Measurements from ENCODE around the gene PCDHB4. TPM values are rescaled to one million over a fixed set of nuclear protein-coding genes. Genes with fewer than 3 reads are reported as not detected.
"Not testable (repeated sequence)": the region's sequence is repeated elsewhere in the genome, so short reads cannot be mapped to it uniquely, and the experiment has no call there.

The PCDHB4 gene
- total RNA-seq, 2 experiments from 2014 or later, result not detected

- Mint-ChIP-seq H3K4me1 (ENCODE audit: low read depth) (peaks cover 1% of the 10 kb centered on the region), H3K9me3 (peaks cover 14% of the 10 kb centered on the region), H3K27me3 (ENCODE audit: low read depth) (peaks cover 28% of the 10 kb centered on the region)
Measured at GRCh38 chr5:141105350-141105749, 16.3 kb upstream of the PCDHB4 start.

GRCh38 chr5:141119250-141119649 is 2.4 kb upstream of the PCDHB4 start:
- CTCF ChIA-PET, result interaction anchor here (0.6 kb wide), 1 partner anchor 396 kb away, joined by 3 read pairs; no protein-coding TSS in a partner anchor
- no peak for DNase-seq
- H3K27ac Mint-ChIP-seq, result no peak overlapping the region
- H3K27me3 Mint-ChIP-seq (ENCODE audit: low read depth), result peaks cover 25% of the 10 kb centered on the region
- H3K36me3 Mint-ChIP-seq (ENCODE audit: low read depth), result peaks cover 6% of the 10 kb centered on the region
- no peaks in the 10 kb centered on the region for H3K4me1 Mint-ChIP-seq (ENCODE audit: low read depth)
- H3K9me3 Mint-ChIP-seq, result peaks cover 17% of the 10 kb centered on the region
- intact Hi-C loops (cut with micrococcal nuclease), result no loop called here
- no peak overlapping the region for H3K4me3 Mint-ChIP-seq

More at GRCh38 chr5:141105350-141105749, 16.3 kb upstream of the PCDHB4 start:
- CTCF ChIA-PET, result no interaction called here
- H3K36me3 Mint-ChIP-seq (ENCODE audit: low read depth), result peaks cover 10% of the 10 kb centered on the region
- no peak for DNase-seq
- H3K27ac Mint-ChIP-seq, result no peak overlapping the region
- no peak overlapping the region for H3K4me3 Mint-ChIP-seq
- intact Hi-C loops (cut with micrococcal nuclease), result no loop called here

GRCh38 chr5:141121985-141122384 is 367 bp downstream of the PCDHB4 start:
- Mint-ChIP-seq H3K4me1 (ENCODE audit: low read depth) (no peaks in the 10 kb centered on the region), H3K9me3 (peaks cover 8% of the 10 kb centered on the region), H3K27me3 (ENCODE audit: low read depth) (peaks cover 33% of the 10 kb centered on the region), H3K36me3 (ENCODE audit: low read depth) (peaks cover 5% of the 10 kb centered on the region), H3K27ac (no peak overlapping the region), H3K4me3 (no peak overlapping the region)
- intact Hi-C loops (cut with micrococcal nuclease), result no loop called here
- CTCF ChIA-PET, result interaction anchor here (0.5 kb wide), 1 partner anchor 492 kb away, joined by 3 read pairs; no protein-coding TSS in a partner anchor
- DNase-seq, result no peak

- H3K9me3 Mint-ChIP-seq; DNase-seq; H3K36me3 Mint-ChIP-seq (ENCODE audit: low read depth); H3K27ac Mint-ChIP-seq; CTCF ChIA-PET; H3K4me1 Mint-ChIP-seq (ENCODE audit: low read depth); intact Hi-C loops (cut with micrococcal nuclease); H3K4me3 Mint-ChIP-seq: not testable (repeated sequence)
- peaks cover 35% of the 10 kb centered on the region for H3K27me3 Mint-ChIP-seq (ENCODE audit: low read depth)
Measured at GRCh38 chr5:141123396-141124135, 1.9 kb downstream of the PCDHB4 start.

- H3K9me3 Mint-ChIP-seq, result peaks cover 7% of the 10 kb centered on the region
- peaks cover 5% of the 10 kb centered on the region for H3K36me3 Mint-ChIP-seq (ENCODE audit: low read depth)
- H3K4me1 Mint-ChIP-seq (ENCODE audit: low read depth), result no peaks in the 10 kb centered on the region
- H3K27ac Mint-ChIP-seq, result no peak overlapping the region
- DNase-seq, result no peak
- intact Hi-C loops (cut with micrococcal nuclease), result no loop called here
- CTCF ChIA-PET, result no interaction called here
- H3K4me3 Mint-ChIP-seq, result no peak overlapping the region
- H3K27me3 Mint-ChIP-seq (ENCODE audit: low read depth), result peaks cover 23% of the 10 kb centered on the region
Measured at GRCh38 chr5:141127305-141127704, 5.7 kb downstream of the PCDHB4 start.

GRCh38 chr5:141135030-141135717 is 13.6 kb downstream of the PCDHB4 start, which contains the start of gene PCDHB5:
PCDHB5 (plus strand) TSS chr5:141135206; CDS start chr5:141135435, 229 bp downstream.
- CTCF ChIA-PET, result interaction anchor here (0.5 to 0.7 kb wide), 2 partner anchors 380 to 429 kb away, joined by 3 to 6 read pairs; no protein-coding TSS in a partner anchor
- Mint-ChIP-seq H3K27me3 (ENCODE audit: low read depth) (peaks cover 27% of the 10 kb centered on the region), H3K27ac (no peak within 1 kb of the TSS), H3K4me1 (ENCODE audit: low read depth) (peaks cover 6% of the 10 kb centered on the region), H3K36me3 (ENCODE audit: low read depth) (peaks cover 4% of the 10 kb centered on the region), H3K4me3 (peak within 1 kb of the TSS; percentile 63), H3K9me3 (peaks cover 32% of the 10 kb centered on the region)
- intact Hi-C loops (cut with micrococcal nuclease), result no loop called here
- DNase-seq, result peak; percentile 48

GRCh38 chr5:141135718-141136266 is 14.2 kb downstream of the PCDHB4 start:
- intact Hi-C loops (cut with micrococcal nuclease), result no loop called here
- DNase-seq, result no peak
- H3K4me3 Mint-ChIP-seq, result peak overlapping the region; percentile 63
- H3K36me3 Mint-ChIP-seq (ENCODE audit: low read depth), result peaks cover 4% of the 10 kb centered on the region
- peaks cover 27% of the 10 kb centered on the region for H3K27me3 Mint-ChIP-seq (ENCODE audit: low read depth)
- H3K4me1 Mint-ChIP-seq (ENCODE audit: low read depth), result peaks cover 6% of the 10 kb centered on the region
- no peak overlapping the region for H3K27ac Mint-ChIP-seq
- peaks cover 32% of the 10 kb centered on the region for H3K9me3 Mint-ChIP-seq
- CTCF ChIA-PET, result interaction anchor here (0.5 to 0.7 kb wide), 2 partner anchors 379 to 429 kb away, joined by 3 to 6 read pairs; no protein-coding TSS in a partner anchor

- intact Hi-C loops (cut with micrococcal nuclease); H3K4me1 Mint-ChIP-seq (ENCODE audit: low read depth); H3K4me3 Mint-ChIP-seq; DNase-seq; CTCF ChIA-PET; H3K27ac Mint-ChIP-seq; H3K36me3 Mint-ChIP-seq (ENCODE audit: low read depth): not testable (repeated sequence)
- peaks cover 32% of the 10 kb centered on the region for H3K9me3 Mint-ChIP-seq
- H3K27me3 Mint-ChIP-seq (ENCODE audit: low read depth), result peaks cover 27% of the 10 kb centered on the region
Measured at GRCh38 chr5:141137346-141137745, 15.7 kb downstream of the PCDHB4 start.

GRCh38 chr5:141149812-141150211 is 28.2 kb downstream of the PCDHB4 start, which contains the start of gene PCDHB6:
PCDHB6 (plus strand) TSS chr5:141150057; CDS start chr5:141150258, 201 bp downstream.
- Mint-ChIP-seq H3K4me1 (ENCODE audit: low read depth) (peaks cover 4% of the 10 kb centered on the region), H3K27me3 (ENCODE audit: low read depth) (peaks cover 37% of the 10 kb centered on the region), H3K4me3 (no peak within 1 kb of the TSS), H3K36me3 (ENCODE audit: low read depth) (peaks cover 11% of the 10 kb centered on the region), H3K27ac (no peak within 1 kb of the TSS), H3K9me3 (peaks cover 22% of the 10 kb centered on the region)
- intact Hi-C loops (cut with micrococcal nuclease), result no loop called here
- CTCF ChIA-PET, result interaction anchor here (0.7 kb wide), 1 partner anchor 11 kb away, joined by 3 read pairs; no protein-coding TSS in a partner anchor
- DNase-seq, result peak; percentile 21

- H3K27ac Mint-ChIP-seq, result no peak overlapping the region
- CTCF ChIA-PET, result interaction anchor here (0.7 kb wide), 1 partner anchor 12 kb away, joined by 3 read pairs; no protein-coding TSS in a partner anchor
- H3K36me3 Mint-ChIP-seq (ENCODE audit: low read depth), result peaks cover 11% of the 10 kb centered on the region
- H3K4me3 Mint-ChIP-seq, result no peak overlapping the region
- peaks cover 39% of the 10 kb centered on the region for H3K27me3 Mint-ChIP-seq (ENCODE audit: low read depth)
- H3K4me1 Mint-ChIP-seq (ENCODE audit: low read depth), result peaks cover 4% of the 10 kb centered on the region
- intact Hi-C loops (cut with micrococcal nuclease), result no loop called here
- no peak for DNase-seq
- H3K9me3 Mint-ChIP-seq, result peaks cover 22% of the 10 kb centered on the region
Measured at GRCh38 chr5:141150224-141150992, 28.8 kb downstream of the PCDHB4 start.

GRCh38 chr5:141150993-141151325 is 29.3 kb downstream of the PCDHB4 start:
- no peak overlapping the region for H3K27ac Mint-ChIP-seq
- peaks cover 12% of the 10 kb centered on the region for H3K36me3 Mint-ChIP-seq (ENCODE audit: low read depth)
- DNase-seq, result no peak
- intact Hi-C loops (cut with micrococcal nuclease), result no loop called here
- H3K9me3 Mint-ChIP-seq, result peaks cover 22% of the 10 kb centered on the region
- H3K4me3 Mint-ChIP-seq, result no peak overlapping the region
- peaks cover 4% of the 10 kb centered on the region for H3K4me1 Mint-ChIP-seq (ENCODE audit: low read depth)
- CTCF ChIA-PET, result no interaction called here
- H3K27me3 Mint-ChIP-seq (ENCODE audit: low read depth), result peaks cover 43% of the 10 kb centered on the region

- intact Hi-C loops (cut with micrococcal nuclease); H3K27ac Mint-ChIP-seq; CTCF ChIA-PET; DNase-seq; H3K4me1 Mint-ChIP-seq (ENCODE audit: low read depth); H3K4me3 Mint-ChIP-seq: not testable (repeated sequence)
- Mint-ChIP-seq H3K36me3 (ENCODE audit: low read depth) (peaks cover 14% of the 10 kb centered on the region), H3K9me3 (peaks cover 24% of the 10 kb centered on the region), H3K27me3 (ENCODE audit: low read depth) (peaks cover 50% of the 10 kb centered on the region)
Measured at GRCh38 chr5:141151632-141152031, 30.0 kb downstream of the PCDHB4 start.

Data from activated naive CD4-positive, alpha-beta T cell treated with anti-CD3 and anti-CD28 coated beads for 36 hours (primary cell).